GM13977 (cell line): ENCODE results near the gene CCDC177.

Source experiments
- DNase-seq: peaks from one replicate; pipeline ENCODE4 v3.0.0; 2012; ENCODE audit warnings: low spot score
- CTCF ChIP-seq: IDR thresholded peaks from 2 replicates; pipeline ENCODE4 v1.5.1; 2012; ENCODE audit warnings: mild to moderate bottlenecking, control low read depth; ENCODE audit not compliant: insufficient read depth; ENCODE audit errors: extremely low read depth, missing control alignments
- in situ Hi-C: fragments of 300-500 bp; cut with MboI; formaldehyde crosslinking; loops from one replicate; pipeline ENCODE4 v1.12.0; 2022; ENCODE audit warnings: low sequenced_read_pairs, low pct_unique_long_range_greater_than_20kb, mixed read lengths, inconsistent platforms; ENCODE audit not compliant: unreplicated experiment

The CCDC177 gene

GRCh38 chr14:69537900-69538299 is 36.8 kb downstream of the CCDC177 start:
- no peak for TF ChIP-seq CTCF
- in situ Hi-C loops = no loop called here
- no peak for DNase-seq

GRCh38 chr14:69536971-69537370 is 37.7 kb downstream of the CCDC177 start:
- in situ Hi-C loops = no loop called here
- no peak for TF ChIP-seq CTCF
- no peak for DNase-seq

GRCh38 chr14:69535230-69535848 is 39.3 kb downstream of the CCDC177 start:
- in situ Hi-C loops = no loop called here
- DNase-seq = no peak
- peak; percentile 42 for TF ChIP-seq CTCF

GRCh38 chr14:69532561-69533340 is 41.9 kb downstream of the CCDC177 start:
- in situ Hi-C loops = no loop called here
- TF ChIP-seq CTCF = no peak
- no peak for DNase-seq

GRCh38 chr14:69531135-69531534 is 43.5 kb downstream of the CCDC177 start:
- in situ Hi-C loops = no loop called here
- no peak for TF ChIP-seq CTCF

GRCh38 chr14:69530095-69530494 is 44.6 kb downstream of the CCDC177 start:
- in situ Hi-C loops = no loop called here
- TF ChIP-seq CTCF = no peak
- DNase-seq = no peak

More at GRCh38 chr14:69531135-69531534, 43.5 kb downstream of the CCDC177 start:
- DNase-seq = no peak
